Hepatocyte (in vitro differentiated cells): ENCODE data around the gene TRIM42. TPM values are rescaled to one million over a fixed set of nuclear protein-coding genes. Genes with fewer than 3 reads are reported as not detected.

ENCODE experiments used
- DNase-seq: peaks from one replicate; pipeline ENCODE4 v3.0.0-alpha.2; 2016; ENCODE audit warnings: low spot score
- H2AFZ ChIP-seq: fragments of 200-600 bp; sonication (generic); 2 replicates; pipeline ENCODE4 v1.6.0; 2016; ENCODE audit warnings: antibody characterized with exemption, mild to moderate bottlenecking
- H3K27ac ChIP-seq: fragments of 200-600 bp; sonication (generic); 2 replicates; pipeline ENCODE4 v1.5.1; 2016; ENCODE audit warnings: mild to moderate bottlenecking
- H3K27me3 ChIP-seq: fragments of 200-600 bp; sonication (generic); 2 replicates; pipeline ENCODE4 v1.6.1; 2016
- H3K36me3 ChIP-seq: fragments of 200-600 bp; sonication (generic); replicated peaks from 2 replicates; pipeline ENCODE4 v1.5.1; 2016; ENCODE audit warnings: low read depth; ENCODE audit not compliant: insufficient read depth
- H3K4me1 ChIP-seq: fragments of 200-600 bp; sonication (generic); 2 replicates; pipeline ENCODE4 v1.5.1; 2016; ENCODE audit warnings: mild to moderate bottlenecking, moderate library complexity; ENCODE audit not compliant: insufficient read depth
- H3K4me2 ChIP-seq: fragments of 200-600 bp; sonication (generic); 2 replicates; pipeline ENCODE4 v1.6.0; 2016
- H3K4me3 ChIP-seq: fragments of 200-600 bp; sonication (generic); 2 replicates; pipeline ENCODE4 v1.5.1; 2016; ENCODE audit warnings: mild to moderate bottlenecking
- H3K79me2 ChIP-seq: fragments of 200-600 bp; sonication (generic); 2 replicates; pipeline ENCODE4 v1.6.0; 2017; ENCODE audit warnings: mild to moderate bottlenecking
- H3K9me2 ChIP-seq: fragments of 200-600 bp; sonication (generic); replicated peaks from 2 replicates; pipeline ENCODE4 v1.6.0; 2017; ENCODE audit warnings: mild to moderate bottlenecking; ENCODE audit not compliant: insufficient read depth
- H3K9me3 ChIP-seq: fragments of 200-600 bp; sonication (generic); 2 replicates; pipeline ENCODE4 v1.5.1; 2016; ENCODE audit warnings: low read depth, mild to moderate bottlenecking
- H4K20me1 ChIP-seq: fragments of 200-600 bp; sonication (generic); 2 replicates; pipeline ENCODE4 v1.6.0; 2016; ENCODE audit warnings: mild to moderate bottlenecking; ENCODE audit not compliant: insufficient read depth, poor library complexity, severe bottlenecking
- CTCF ChIP-seq: fragments of 200-600 bp; sonication (generic); IDR thresholded peaks from 2 replicates; pipeline ENCODE4 v1.5.1; 2016; ENCODE audit warnings: antibody characterized with exemption, mild to moderate bottlenecking; ENCODE audit not compliant: poor library complexity
- EZH2 ChIP-seq: fragments of 200-600 bp; sonication (generic); IDR thresholded peaks from 2 replicates; pipeline ENCODE4 v1.6.1; 2016; ENCODE audit warnings: antibody characterized with exemption, mild to moderate bottlenecking, borderline replicate concordance
- EZH2phosphoT487 ChIP-seq: fragments of 200-600 bp; sonication (generic); IDR thresholded peaks from one replicate; pipeline ENCODE4 v1.6.1; 2018; ENCODE audit warnings: antibody characterized with exemption, mild to moderate bottlenecking, low read depth, moderate library complexity; ENCODE audit not compliant: unreplicated experiment, severe bottlenecking
- WGBS: methylation state at CpG from one replicate; pipeline ENCODE4 v1.1.6; 2016; ENCODE audit warnings: low lambda C conversion rate; ENCODE audit errors: missing lambda C conversion rate; 5-methylcytosine and 5-hydroxymethylcytosine counted together
- polyA plus RNA-seq: library from polyadenylated mRNA; unstranded; fragments of >200 nt; fragmentation: Nextera tagmentation; extraction: Ambion mirVana; gene quantifications from 2 replicates; pipeline ENCODE4 v1.2.1, GENCODE V29; 2016
- total RNA-seq: library from RNA; depleted of rRNA; stranded (reverse); fragments of >200 nt; gene quantifications from 2 replicates; pipeline ENCODE4 v1.2.3, GENCODE V29; 2014

Gene TRIM42
- total and polyA plus RNA-seq, 2 experiments from 2014 or later, result not detected

- no peaks in the 10 kb centered on the region for H3K36me3 ChIP-seq
- no peaks in the 10 kb centered on the region for H4K20me1 ChIP-seq
- no peaks in the 10 kb centered on the region for H3K79me2 ChIP-seq
- no peak overlapping the region for H2AFZ ChIP-seq
- no peak for DNase-seq
- H3K9me3 ChIP-seq, result no peaks in the 10 kb centered on the region
- TF ChIP-seq EZH2, result no peak
- no peak for TF ChIP-seq CTCF
- no peak for TF ChIP-seq EZH2phosphoT487
- H3K4me3 ChIP-seq, result no peak overlapping the region
- no peaks in the 10 kb centered on the region for H3K4me1 ChIP-seq
- 90% methylated on average over 2 of the region's 2 CpGs for WGBS
- no peak overlapping the region for H3K4me2 ChIP-seq
- H3K27ac ChIP-seq, result no peak overlapping the region
- no peaks in the 10 kb centered on the region for H3K27me3 ChIP-seq
- H3K9me2 ChIP-seq, result no peaks in the 10 kb centered on the region
Observed at GRCh38 chr3:140686948-140687347, 9.1 kb downstream of the TRIM42 start.

DNA sequence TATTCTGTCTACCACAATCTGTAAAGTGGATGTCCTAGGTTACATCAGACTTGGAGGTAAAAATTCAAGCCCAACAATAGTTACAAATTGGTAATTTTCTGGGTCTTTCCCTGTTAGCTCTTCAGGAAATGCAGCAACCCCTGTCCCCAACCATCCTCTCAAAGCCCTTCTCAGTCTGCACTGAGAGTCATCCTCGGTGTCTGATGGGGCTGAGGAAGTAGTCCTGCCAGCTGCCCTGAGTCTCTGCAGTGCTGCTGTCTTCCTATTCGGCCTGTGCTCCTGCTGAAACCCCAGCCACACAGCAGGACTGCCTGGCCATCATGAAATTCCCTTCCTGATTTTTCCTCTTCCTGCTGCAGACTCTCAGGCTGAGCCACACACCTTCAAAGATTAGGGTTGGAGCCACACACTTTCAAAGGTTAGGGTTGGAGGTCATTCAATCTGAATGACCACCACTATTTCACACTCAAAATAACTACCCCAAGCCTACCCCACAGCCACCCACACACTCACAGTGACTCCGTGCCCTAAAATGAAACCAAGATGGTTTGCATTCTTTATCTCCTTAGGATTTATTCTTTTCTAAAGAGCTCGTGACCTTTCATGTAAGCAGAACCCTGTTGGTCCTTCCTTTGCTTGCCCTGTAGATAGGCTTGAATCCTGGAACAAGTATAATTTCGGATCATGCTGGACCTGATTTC is 17.6 kb downstream of the TRIM42 start:
- no peaks in the 10 kb centered on the region for H3K79me2 ChIP-seq
- no peak overlapping the region for H3K4me3 ChIP-seq
- no peak overlapping the region for H2AFZ ChIP-seq
- no peaks in the 10 kb centered on the region for H3K4me1 ChIP-seq
- no peaks in the 10 kb centered on the region for H3K9me2 ChIP-seq
- no peaks in the 10 kb centered on the region for H4K20me1 ChIP-seq
- H3K36me3 ChIP-seq, result no peaks in the 10 kb centered on the region
- no peaks in the 10 kb centered on the region for H3K9me3 ChIP-seq
- DNase-seq, result no peak
- 74% methylated on average over 5 of the region's 5 CpGs for WGBS
- TF ChIP-seq CTCF (no peak), EZH2 (no peak), EZH2phosphoT487 (no peak)
- no peaks in the 10 kb centered on the region for H3K27me3 ChIP-seq
- H3K27ac ChIP-seq, result no peak overlapping the region
- no peak overlapping the region for H3K4me2 ChIP-seq

GRCh38 chr3:140699516-140700231 is 21.8 kb downstream of the TRIM42 start:
- TF ChIP-seq CTCF (no peak), EZH2phosphoT487 (no peak), EZH2 (no peak)
- Histone ChIP-seq H3K4me2 (no peak overlapping the region), H3K9me2 (no peaks in the 10 kb centered on the region), H3K36me3 (no peaks in the 10 kb centered on the region), H4K20me1 (no peaks in the 10 kb centered on the region), H3K27ac (no peak overlapping the region), H3K9me3 (no peaks in the 10 kb centered on the region), H3K4me1 (no peaks in the 10 kb centered on the region), H3K27me3 (no peaks in the 10 kb centered on the region), H3K79me2 (no peaks in the 10 kb centered on the region), H2AFZ (no peak overlapping the region), H3K4me3 (no peak overlapping the region)
- DNase-seq, result peak; percentile 26
- WGBS, result 35% methylated on average over 3 of the region's 3 CpGs
